Ovary (tissue), 3 donors: ENCODE measurements around the gene ATP6AP1.

Experiments used
- CTCF ChIP-seq, 3 donors: fragments of 450-650 bp in 2 of 3; fragments of 200-600 bp in 1 of 3; IDR thresholded peaks; one replicate each; pipeline versions ENCODE4 v1.5.1 to v1.8.0; 2016 to 2022; ENCODE audit warnings: antibody characterized with exemption in 3 of 3, mild to moderate bottlenecking in 1 of 3
- POLR2A ChIP-seq: fragments of 450-650 bp; IDR thresholded peaks from one replicate; pipeline ENCODE4 v1.6.1; 2017; ENCODE audit warnings: antibody characterized with exemption, mild to moderate bottlenecking, moderate library complexity
- donor health status: DM: no; HTN: no; CAD: no.

DNA sequence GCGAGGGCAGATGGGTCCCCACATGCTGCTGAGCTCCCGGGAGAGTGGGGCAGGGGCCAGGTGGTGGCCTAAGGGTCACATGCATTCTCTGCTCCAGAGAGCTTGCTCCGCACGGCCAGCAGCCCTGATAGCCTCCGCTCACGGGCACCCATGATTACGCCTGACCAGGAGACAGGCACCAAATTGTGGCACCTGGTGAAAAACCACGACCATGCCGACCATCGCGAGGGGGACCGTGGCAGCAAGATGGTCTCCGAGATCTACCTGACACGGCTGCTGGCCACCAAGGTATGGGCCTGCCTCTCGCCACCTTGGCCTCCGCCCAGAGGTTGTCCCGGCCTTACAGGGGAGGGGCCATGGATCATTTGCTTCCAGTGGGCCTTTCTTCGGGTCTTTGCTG lies 41.4 kb downstream of the ATP6AP1 start:
- TF ChIP-seq CTCF (IDR thresholded peaks at IDR 0.05) (no peak), POLR2A (no peak)
